MM.1S (cell line): ENCODE data around the gene SPIB.

Experiments
- EZH2 ChIP-seq: fragments of 300-600 bp; sonication (generic); optimal IDR thresholded peaks from 2 replicates; pipeline ENCODE3; 2017; ENCODE audit warnings: low read depth, mild to moderate bottlenecking, antibody characterized with exemption, low read length, mixed read lengths
- TF ChIP-seq, protein P1 (sequence below): fragments of 300-600 bp; sonication (generic); IDR thresholded peaks from 2 replicates; pipeline ENCODE4 v1.5.1; 2016; ENCODE audit warnings: antibody characterized with exemption, low read length, mixed read lengths

DNA sequence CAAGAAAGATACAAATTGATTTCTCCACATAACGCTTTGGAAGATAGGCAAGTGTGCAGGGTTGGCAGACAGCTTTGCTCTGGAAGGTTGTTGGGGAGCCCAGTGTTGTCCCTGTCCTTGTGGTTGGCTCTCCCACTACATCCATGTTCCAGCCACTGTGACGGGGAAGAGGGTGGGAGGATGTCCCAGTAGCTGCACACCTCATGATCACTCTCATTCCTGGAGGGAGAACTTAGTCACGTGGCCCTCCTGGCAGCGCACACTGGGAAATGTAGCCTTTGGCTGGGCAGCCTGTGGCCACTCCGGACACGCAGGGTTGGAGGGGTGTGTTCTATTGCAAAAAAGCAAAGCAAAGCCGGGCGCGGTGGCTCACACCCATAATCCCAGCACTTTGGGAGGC is 24.7 kb upstream of the SPIB start:
- TF ChIP-seq, protein P1, sequence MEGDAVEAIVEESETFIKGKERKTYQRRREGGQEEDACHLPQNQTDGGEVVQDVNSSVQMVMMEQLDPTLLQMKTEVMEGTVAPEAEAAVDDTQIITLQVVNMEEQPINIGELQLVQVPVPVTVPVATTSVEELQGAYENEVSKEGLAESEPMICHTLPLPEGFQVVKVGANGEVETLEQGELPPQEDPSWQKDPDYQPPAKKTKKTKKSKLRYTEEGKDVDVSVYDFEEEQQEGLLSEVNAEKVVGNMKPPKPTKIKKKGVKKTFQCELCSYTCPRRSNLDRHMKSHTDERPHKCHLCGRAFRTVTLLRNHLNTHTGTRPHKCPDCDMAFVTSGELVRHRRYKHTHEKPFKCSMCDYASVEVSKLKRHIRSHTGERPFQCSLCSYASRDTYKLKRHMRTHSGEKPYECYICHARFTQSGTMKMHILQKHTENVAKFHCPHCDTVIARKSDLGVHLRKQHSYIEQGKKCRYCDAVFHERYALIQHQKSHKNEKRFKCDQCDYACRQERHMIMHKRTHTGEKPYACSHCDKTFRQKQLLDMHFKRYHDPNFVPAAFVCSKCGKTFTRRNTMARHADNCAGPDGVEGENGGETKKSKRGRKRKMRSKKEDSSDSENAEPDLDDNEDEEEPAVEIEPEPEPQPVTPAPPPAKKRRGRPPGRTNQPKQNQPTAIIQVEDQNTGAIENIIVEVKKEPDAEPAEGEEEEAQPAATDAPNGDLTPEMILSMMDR, result no peak
- no peak for TF ChIP-seq EZH2
